Measurements from ENCODE around the gene FRYL.
A peak's percentile ranks its signal among the peaks of the same experiment; 100 is the strongest.

Gene FRYL

DNA sequence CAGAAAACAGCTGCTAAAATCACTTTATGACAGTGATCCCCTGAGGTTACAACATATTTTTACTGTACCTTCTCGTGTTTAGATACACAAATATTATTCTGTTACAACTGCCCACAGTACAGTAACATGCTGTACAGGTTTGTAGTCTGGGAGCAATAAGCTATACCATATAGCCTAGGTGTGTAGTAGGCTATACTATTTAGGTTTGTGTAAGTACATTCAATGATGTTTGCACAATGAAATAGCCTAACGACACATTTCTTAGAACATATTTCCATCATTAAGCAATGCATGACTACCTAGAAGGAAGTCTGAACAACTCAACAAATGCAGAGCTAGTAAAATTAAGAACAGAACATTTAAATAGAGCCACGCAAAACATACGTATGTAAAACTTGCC is 177.3 kb downstream of the FRYL start:
- DNase-seq: no peak

DNA sequence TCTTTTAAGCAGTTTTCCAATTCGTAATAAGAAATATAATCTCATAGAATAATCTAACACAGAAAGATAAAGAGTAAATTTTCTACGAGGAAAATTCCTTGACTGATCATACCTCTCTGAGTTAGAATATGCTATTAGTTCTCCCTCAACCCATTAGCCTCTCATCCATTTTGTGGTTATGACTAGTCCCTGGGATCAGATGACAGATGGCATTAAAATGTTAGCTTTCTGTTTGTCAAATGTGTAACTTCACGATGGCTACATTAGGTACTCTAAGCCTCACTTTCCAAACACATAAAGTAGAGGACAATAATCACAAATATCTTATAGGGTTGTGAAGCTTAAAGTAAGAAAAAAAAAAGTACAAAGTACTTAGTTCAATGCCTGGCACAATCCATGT is 177.9 kb downstream of the FRYL start:
- no peak for DNase-seq

DNA sequence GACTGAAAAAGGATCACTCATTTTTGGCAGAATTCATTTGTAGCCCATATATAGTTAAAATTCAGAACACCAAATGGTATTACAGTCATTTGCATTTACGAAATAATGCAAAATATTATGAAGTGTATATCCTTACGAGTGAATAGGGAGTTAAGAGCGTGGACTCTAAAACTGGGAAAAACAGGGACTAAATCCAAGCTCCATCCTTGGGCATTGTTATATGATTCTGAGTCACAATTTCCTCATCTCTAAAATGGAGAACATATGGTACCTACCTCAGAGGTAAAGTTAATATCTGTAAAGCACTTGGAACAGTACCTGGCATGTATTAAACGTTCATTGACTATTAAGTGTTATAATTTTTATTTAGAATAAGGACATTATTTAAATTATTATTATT is 183.7 kb downstream of the FRYL start:
- DNase-seq: no peak

DNA sequence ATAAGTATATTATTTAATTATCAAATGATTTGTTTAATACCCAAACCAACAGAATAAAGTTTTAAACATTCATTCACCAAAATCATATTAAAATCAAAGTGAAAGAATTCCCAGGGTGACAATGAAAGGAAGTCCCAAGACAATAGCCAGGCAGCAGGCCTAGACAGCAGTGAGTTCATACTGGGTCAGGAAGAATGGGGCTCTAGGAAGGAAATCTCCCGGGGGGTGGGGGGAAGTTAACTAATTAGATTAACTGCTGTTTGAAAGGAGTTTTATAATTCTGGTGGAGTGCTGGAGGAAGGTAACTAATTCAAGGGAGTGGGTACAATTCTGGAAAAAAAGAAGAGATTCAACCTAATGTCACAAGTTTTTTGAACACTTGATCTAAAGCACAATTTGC is 185.9 kb downstream of the FRYL start:
- DNase-seq: no peak

DNA sequence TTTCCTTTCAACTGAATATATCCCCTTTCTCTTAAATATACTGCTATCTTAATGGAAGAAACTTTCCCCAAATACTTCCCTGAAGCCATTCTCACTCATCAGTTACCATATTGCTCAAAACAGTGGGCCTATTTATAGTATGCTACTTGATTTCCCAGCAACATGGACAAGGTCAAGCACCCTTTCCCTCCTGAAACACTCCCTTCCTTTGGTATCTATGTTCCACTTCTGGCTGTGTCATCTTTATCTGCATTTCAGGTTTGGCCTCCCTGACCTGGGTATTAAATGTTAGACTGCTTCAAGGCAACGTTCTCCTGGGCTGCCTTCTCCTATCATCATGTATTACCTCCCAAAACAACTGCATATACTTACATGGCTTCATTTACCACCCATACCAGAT is 188.7 kb downstream of the FRYL start:
- no peak for DNase-seq

DNA sequence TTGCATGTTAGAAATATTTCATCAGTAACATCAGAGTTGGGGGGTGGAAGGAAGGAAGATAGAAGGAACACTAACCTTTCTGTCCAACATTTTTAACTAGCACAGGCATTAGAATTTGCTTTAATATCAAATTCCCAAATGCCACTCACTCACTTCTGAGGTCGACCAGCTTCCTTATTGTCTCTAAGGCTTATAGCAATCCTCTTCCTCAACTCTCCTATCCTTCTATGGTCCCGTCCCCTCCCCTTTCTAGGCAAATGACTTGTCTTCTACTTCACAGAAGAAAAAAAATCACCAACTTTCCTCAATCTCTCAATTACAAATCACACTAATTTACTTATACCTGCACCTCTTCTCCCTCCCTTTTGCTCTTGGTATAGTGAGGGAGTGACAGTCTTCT is 189.2 kb downstream of the FRYL start:
- DNase-seq: no peak

DNA sequence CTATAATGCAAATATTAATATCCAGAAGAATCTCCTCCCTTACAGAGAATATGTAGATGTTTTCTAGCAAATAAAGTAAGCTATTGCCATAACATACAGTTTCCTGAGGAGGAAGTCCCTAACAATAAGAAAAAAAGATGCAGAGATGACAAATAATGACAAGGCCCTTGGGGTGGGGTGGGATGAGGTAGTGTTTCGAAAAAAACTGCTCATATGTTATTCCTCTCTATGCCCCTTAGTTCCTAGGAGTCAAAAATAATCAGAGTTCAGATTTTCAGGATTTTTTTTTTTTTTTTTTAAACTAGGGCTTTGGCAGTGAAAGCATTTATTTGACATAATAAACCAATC is 191.0 kb downstream of the FRYL start:
- no peak for DNase-seq

DNA sequence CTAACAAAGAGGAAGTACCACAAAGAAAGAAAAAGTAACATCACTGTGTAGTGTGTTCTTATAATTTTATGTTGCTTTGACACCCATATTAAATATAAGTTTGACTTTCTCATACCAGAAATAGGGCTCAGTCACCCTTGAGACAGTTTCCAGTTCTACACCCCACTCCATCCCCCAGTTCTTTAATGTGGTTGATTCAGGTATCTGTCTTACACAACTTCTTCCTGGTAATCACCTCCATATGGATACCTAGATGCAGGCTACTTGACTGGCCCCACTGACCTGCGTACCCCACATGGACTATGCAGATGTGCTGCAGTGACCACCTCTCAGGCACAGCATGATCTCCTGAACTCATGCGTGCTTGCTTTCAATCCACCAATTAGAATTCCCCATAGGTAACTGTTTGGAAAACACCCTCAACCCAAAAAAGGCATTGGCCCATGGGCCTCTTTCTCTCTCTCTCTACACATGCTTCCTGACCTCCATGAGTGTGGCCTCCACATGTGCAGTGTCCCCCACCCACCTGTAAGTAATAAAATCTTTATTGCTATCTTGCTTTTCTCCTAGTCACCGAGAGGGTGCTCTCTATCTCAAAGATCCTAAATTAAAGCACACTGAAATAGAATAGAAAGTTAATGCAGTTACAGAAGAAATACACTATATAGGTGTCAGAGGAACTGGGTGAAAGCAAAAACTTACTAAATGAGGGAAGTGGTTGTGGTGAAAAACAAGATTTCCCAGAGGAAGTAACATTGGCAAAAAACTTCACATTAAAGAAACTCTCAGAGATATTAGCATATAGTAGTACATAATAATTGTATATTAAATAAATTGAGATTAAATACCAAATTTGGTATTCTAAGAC is 191.6 kb downstream of the FRYL start:
- no peak for DNase-seq

DNA sequence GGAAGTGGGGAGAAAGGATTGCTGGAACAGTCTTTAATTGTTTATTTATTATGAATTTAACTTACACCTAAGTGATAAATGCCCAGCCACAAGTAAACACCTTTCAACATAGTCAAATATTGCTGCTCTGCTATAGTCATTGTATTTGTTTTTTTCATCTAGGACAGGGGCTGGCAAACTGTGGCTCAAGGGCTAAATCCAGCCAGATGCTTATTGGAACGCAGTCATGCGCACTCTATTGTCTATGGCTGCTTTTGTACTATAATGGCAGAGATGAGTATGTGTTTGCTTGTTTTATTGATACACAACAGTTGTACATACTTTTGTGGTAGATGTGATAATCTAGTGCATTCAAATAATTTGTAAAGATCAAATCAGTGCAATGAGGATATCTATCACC is 194.7 kb downstream of the FRYL start:
- no peak for DNase-seq

DNA sequence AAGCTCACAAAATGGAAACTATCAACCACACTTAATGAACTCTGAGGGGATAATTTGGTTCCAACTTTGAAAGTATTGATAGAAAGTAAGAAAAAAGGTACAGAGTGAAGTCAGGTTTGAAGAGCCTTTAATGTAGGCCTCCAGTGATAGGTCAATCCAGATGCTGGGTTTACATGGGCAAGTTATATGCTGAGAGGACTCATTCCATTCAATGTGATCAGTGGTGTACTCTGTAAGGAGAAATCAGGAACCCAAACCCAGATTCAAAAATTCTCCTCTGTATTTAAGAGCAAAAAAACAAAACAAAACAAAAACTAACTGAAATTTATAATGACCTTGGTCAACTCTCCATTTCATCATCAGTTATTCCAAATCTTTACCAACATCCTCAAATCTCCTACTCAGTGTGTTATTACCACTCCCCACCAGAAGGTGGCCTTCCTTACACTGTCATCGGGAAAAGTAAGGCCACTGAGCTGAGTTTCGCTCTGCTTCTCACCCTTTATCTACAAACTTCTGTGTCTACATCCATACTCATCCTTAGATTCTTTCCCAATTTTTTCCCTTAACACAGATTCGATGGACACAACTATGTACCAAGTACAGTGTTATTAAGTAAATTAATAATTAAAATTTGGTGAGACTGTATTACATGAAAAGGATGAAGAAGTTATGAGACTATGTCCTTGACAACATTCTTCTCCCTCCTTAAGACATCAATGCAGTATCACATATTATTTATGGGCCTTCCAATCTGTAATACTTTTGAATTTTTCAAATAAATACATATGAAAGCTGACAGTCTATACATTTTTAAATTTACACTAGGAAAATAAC is 201.7 kb downstream of the FRYL start:
- peak; percentile 54 for DNase-seq

DNA sequence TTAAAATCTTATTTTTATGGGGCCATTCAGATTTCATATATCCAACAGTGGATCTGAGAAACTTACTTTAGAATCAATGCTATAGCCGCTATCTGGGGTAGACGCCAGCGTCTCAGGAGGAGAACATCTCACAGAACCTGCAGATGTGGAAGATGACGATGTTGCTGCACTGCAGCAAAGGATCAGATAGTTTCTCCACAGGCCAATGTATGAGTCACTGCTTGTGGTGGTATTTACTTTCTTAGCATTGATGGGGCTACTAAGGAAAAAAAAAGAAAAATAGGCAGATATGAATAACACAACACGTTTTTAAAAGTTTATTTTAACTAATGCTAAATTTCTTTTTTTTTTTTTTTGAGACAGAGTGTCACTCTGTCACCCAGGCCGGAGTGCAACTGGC is 204.1 kb downstream of the FRYL start:
- DNase-seq: no peak

DNA sequence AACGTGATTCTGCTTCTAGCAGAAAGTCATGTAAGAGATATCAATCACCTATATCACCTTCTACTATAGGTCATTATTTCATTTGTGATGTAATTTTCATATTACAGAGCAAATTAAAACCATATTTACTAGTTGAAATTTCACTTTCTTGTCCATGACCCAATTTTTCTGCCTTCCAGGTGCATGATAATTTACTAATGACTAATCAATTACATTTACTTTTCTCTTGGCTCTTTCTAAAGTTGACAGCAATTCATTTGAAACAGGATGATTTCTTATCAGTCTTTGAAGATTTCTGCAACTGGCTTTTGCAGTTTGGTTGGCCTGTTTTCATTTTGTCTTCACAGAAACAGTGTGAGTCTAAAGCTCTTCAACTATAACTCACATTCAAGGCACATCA is 208.6 kb downstream of the FRYL start:
- no peak for DNase-seq

DNA sequence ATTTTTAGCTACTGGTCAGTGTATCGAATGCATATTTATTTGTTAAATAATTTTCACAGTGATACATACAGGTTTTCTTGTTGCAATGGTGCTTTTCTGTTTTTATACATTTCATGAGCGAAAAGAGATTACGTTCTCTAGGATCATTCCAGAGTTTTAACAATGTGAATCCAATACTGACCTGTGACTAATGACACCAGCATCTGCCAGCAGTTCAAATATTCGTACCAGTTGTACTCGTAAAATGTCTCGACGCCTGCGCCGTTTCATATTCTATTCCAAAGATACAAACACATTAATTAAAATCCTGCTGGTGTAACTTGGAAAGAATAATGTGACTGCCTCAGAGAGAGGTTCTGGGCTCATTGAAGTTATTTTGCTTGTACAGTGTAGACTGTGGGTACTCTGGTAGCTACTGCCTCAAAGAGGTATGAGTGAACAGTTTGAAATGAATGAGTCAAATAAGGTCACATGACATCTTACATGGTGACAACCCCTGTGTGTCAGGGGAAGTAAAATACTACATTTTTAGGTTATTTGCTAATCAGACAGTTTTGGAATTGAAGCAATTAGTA is 209.3 kb downstream of the FRYL start:
- DNase-seq: no peak

DNA sequence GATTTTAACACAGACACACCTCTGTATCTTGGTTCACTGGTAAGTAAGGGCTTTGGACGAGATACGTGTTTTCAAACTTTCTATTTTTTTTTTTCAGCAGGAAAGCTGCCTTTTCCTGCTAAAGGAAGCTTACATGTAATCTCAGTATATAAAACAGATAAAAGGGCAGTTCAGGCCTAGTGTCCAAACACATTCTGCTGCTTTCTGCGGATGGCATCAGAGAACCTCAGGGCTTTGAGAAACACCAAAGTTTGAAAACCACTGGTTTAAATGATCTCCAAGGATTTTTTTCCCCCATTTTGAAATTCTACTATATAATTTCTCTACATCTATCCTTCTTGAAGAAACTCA is 214.1 kb downstream of the FRYL start:
- DNase-seq: no peak

DNA sequence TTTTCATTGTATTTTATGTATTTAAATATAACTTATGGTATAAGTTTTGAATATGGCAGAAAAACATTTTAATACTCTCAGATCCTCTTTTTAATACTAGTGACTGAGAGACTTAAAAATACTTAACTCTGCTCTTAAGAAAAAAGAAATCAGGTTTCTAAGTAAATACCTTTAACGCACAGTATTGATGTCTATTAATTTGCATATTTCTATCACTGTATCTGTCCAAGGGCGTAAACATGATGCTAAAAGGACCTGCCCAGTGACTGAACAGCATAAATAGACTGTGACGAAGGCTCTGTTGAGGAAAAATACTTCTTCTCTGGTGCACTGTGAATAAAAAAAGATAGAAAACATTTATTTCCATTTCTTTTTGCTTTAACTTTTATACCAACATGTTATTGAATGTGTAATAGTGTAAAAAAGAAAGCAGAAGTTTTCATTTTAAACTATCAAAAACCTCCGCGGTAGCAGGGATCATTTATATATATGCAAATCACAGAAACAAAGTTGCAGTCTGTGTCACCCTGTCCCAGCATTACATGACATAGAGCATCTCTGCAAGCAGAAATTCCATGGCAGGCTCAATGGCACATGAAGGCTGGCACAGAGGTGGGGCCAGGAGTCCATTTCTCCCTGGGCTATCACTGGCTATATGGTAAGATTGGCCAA is 214.6 kb downstream of the FRYL start:
- DNase-seq: no peak

DNA sequence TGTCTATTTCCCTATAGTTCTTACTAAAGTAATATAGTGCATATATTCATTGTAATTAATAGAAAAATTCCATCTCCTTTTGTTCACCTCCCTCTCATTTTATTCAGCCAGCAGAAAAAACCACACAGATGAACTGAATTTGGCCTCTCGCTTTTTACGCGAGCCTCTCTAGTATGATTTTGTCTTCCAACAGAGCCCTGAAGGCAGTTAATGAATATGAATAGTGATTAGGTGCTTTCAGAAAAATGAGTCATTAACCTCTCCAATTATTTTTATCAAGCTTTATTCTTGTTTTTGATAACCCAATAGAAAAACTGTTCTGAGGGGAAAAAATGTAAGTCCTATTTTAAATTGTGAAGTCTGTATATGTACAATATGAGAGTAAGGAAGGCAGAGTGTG is 215.9 kb downstream of the FRYL start:
- no peak for DNase-seq

DNA sequence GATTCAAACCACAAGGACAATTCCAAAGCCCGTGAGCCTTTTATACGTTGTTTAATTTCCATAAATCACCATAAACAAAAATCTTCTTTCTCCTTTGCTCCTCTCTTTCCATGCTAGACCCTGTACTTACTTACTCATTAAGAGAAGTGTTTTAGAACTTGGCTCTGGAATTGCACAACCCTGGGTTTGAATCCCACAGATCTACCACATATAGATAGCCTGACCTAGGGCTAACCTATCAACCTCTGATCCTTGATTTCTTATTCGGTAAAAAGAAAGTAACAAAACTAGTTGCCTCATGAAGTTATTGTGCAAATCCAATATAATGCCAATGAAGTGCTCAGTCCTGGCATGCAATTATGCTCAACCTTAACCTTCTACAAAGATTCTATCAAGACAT is 221.3 kb downstream of the FRYL start:
- no peak for DNase-seq

DNA sequence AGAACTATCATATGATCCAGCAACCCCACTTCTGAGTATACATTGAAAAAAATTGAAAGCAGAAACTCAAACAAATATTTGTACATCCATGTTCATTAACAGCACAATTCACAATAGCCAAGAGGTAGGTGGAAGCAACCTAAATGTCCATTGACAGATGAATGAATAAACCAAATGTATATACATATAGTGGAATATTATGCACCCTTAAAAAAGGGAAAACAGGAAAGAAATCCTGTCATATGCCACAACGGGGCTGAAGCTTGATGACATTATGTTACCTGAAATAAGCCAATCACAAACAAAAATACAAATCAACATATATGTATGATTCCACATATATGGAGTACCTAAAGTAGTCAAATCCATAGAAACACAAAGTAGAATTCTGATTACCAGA is 222.1 kb downstream of the FRYL start:
- no peak for DNase-seq

DNA sequence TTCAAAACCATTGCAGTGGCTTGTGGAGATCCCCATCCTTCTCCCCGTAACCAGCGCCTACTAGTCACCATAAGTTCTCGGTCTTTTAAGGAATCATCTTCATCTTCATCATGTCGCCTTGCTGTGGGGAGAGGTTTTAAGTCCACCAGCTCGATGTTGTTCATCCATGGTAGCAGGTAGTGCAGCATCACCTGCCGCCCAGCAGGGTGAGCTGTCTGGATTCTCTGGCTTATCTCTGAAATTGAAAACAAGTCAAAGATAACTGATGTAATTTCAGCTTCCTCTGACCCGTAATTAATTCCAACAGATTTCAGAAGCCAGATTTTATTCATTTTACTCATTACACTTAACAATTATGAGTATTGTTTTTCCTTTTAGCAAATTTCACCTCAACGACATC is 222.6 kb downstream of the FRYL start:
- peak; percentile 15 for DNase-seq

DNA sequence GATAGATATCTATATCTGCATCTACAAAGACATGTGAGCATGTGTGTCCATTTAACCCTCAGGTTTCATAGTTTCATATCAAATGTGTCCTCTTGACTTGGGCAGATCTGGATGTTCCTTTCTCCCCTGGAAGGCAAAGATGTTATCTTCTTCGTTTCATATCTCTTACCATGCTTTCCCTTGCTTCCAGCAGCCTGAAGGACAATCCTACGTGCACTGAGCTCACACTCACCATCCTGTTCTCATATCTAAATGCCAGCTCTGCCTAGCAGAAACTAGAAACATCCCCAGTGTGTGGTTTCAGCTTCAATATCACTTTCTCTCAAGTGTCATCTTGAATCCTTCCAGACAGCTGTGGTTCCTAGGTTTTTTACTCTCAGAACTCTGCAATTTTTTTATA is 223.8 kb downstream of the FRYL start:
- no peak for DNase-seq

DNA sequence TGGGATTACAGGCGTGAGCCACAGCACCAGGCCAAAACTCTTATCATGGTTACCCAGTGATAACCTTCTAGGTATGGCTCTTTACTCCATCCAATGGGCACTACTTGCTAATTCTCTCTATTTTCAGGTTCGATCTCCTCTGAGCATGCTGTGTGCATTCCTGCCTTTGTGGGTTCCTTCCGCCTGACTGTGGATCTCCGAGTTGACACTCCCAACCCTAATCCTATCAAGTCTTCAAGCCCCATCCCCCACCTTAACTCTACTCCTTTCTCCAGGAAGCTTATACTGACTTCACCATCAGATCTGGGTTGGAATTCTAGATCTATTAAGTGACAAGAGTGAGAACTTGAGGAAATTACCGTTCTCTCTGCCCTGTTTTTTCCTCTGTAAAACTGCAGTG is 225.5 kb downstream of the FRYL start:
- DNase-seq: no peak

DNA sequence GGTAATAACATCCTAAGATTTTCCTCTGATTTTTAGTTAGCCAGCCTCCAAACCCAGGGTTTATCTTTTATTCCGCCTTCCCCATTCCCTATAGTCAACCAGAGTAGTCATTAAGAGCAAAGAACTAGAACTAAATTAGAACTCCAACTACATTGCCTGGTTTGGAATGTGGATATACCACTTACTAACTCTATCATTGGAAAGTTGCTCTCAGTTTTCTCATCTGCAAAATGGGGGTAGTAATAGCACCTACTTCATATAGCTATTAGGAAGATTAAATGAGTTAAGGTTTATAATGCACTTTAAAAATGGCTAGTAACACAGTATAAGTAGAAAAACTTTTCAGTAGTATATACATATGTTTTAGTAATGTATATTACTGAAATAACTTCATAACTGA is 226.4 kb downstream of the FRYL start:
- DNase-seq: no peak

DNA sequence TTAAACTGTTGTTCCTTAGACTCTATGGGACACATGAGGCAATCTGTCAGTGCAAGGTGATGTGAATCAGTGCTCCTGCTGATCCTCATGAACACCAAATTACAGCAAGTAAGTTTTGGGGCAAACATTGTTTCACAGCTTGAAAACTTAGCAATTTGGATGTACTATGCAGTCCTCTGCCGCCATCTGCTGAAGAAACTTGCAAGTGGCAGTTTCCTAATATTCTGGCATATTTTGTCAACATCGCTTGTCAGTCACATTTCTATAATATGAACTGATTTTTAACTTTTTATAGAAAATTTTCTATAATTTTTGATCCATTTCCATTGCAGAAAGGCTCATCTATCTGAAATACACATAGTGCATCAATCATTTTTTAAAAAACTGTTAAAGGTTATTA is 233.7 kb downstream of the FRYL start:
- peak; percentile 43 for DNase-seq

DNA sequence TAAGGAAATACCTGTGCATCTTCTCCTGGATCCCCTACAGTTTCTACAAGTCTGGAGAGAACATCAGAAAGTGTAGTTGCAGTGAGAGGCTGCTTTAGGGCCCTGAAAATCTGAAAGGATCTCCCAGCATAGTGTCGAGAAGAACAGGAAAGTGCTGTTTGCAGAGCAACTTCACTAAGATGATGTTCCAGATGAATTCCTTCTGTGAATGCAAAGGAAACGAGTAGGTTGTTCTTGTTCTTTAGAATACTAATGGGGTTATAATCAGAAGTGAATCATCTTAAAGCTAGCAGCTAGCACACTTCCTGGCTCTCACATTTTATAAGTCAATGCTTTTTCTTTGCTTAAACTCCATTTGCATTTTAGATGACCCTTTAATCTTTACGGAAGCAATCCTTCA is 236.3 kb downstream of the FRYL start:
- DNase-seq: no peak

Measured in activated CD4-positive, alpha-beta T cell treated with anti-CD3 and anti-CD28 coated beads, Interleukin-2, Interleukin-6, amounts not matched to agents 100 ng/mL and 50 ng/mL, durations not matched to agents 16 hours and 8 hours (primary cell).